Measurements from ENCODE around the gene ACSF3.

GRCh38 chr16:89045881-89046280 is 47.8 kb upstream of the ACSF3 start:
- no peak for TF ChIP-seq CTCF (IDR thresholded peaks at IDR 0.05)
- no peak for TF ChIP-seq POLR2AphosphoS5 (IDR thresholded peaks at IDR 0.05; ENCODE audit: low read depth, low read length)

All from Panc1 (cell line).